ENCODE results near the gene CYP8B1.

CYP8B1 gene

GRCh38 chr3:42865256-42865655 lies 10.4 kb downstream of the CYP8B1 start:
- no peaks in the 10 kb centered on the region for H3K36me3 Mint-ChIP-seq (ENCODE audit: low read depth)
- TF ChIP-seq, protein P1, sequence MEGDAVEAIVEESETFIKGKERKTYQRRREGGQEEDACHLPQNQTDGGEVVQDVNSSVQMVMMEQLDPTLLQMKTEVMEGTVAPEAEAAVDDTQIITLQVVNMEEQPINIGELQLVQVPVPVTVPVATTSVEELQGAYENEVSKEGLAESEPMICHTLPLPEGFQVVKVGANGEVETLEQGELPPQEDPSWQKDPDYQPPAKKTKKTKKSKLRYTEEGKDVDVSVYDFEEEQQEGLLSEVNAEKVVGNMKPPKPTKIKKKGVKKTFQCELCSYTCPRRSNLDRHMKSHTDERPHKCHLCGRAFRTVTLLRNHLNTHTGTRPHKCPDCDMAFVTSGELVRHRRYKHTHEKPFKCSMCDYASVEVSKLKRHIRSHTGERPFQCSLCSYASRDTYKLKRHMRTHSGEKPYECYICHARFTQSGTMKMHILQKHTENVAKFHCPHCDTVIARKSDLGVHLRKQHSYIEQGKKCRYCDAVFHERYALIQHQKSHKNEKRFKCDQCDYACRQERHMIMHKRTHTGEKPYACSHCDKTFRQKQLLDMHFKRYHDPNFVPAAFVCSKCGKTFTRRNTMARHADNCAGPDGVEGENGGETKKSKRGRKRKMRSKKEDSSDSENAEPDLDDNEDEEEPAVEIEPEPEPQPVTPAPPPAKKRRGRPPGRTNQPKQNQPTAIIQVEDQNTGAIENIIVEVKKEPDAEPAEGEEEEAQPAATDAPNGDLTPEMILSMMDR (IDR thresholded peaks at IDR 0.05) = no peak
- no peak for DNase-seq
- H3K27me3 Mint-ChIP-seq (ENCODE audit: low read depth, poor library complexity) = peaks cover 24% of the 10 kb centered on the region
- no peak overlapping the region for H3K4me3 Mint-ChIP-seq
- H3K4me1 Mint-ChIP-seq = no peaks in the 10 kb centered on the region
- H3K9me3 Mint-ChIP-seq = peaks cover 23% of the 10 kb centered on the region
- H3K27ac Mint-ChIP-seq = no peak overlapping the region

DNA sequence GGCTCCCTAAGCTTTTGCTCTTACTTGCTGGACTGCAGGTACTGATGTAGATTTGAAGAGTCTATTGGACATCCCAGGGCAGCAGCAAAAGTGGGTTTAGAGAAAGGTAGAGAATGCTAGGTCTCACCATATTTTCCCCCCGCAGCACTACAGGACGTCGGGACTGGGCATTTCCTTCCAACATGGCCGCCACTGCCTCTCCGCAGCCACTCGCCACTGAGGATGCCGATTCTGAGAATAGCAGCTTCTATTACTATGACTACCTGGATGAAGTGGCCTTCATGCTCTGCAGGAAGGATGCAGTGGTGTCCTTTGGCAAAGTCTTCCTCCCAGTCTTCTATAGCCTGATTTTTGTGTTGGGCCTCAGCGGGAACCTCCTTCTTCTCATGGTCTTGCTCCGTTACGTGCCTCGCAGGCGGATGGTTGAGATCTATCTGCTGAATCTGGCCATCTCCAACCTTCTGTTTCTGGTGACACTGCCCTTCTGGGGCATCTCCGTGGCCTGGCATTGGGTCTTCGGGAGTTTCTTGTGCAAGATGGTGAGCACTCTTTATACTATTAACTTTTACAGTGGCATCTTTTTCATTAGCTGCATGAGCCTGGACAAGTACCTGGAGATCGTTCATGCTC lies 11.2 kb downstream of the CYP8B1 start:
- Mint-ChIP-seq H3K27ac (no peak overlapping the region), H3K27me3 (ENCODE audit: low read depth, poor library complexity) (peaks cover 24% of the 10 kb centered on the region), H3K4me3 (no peak overlapping the region), H3K9me3 (peaks cover 32% of the 10 kb centered on the region), H3K4me1 (no peaks in the 10 kb centered on the region), H3K36me3 (ENCODE audit: low read depth) (no peaks in the 10 kb centered on the region)
- TF ChIP-seq, protein P1 (IDR thresholded peaks at IDR 0.05) = no peak
- no peak for DNase-seq

DNA sequence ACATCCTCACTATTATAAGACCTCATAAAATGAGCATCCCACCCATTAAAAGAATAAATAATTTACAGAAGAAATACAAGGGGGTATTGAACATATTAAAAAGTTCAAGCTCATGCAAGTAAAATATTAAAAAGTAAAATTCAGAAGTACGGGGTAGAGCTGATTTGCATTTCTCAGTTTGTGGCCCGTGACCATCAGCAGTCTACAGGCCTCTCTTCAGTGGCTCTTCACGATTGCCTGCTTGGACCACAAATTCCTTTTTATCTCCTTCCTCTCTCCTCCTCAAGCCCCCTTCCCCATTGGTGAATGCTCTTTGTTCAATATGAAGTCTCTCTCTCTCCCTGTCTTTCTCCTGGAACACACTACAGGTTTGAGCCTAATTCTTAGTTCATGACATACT lies 19.1 kb downstream of the CYP8B1 start:
- TF ChIP-seq, protein P1 (IDR thresholded peaks at IDR 0.05) = no peak
- H3K4me3 Mint-ChIP-seq = no peak overlapping the region

DNA sequence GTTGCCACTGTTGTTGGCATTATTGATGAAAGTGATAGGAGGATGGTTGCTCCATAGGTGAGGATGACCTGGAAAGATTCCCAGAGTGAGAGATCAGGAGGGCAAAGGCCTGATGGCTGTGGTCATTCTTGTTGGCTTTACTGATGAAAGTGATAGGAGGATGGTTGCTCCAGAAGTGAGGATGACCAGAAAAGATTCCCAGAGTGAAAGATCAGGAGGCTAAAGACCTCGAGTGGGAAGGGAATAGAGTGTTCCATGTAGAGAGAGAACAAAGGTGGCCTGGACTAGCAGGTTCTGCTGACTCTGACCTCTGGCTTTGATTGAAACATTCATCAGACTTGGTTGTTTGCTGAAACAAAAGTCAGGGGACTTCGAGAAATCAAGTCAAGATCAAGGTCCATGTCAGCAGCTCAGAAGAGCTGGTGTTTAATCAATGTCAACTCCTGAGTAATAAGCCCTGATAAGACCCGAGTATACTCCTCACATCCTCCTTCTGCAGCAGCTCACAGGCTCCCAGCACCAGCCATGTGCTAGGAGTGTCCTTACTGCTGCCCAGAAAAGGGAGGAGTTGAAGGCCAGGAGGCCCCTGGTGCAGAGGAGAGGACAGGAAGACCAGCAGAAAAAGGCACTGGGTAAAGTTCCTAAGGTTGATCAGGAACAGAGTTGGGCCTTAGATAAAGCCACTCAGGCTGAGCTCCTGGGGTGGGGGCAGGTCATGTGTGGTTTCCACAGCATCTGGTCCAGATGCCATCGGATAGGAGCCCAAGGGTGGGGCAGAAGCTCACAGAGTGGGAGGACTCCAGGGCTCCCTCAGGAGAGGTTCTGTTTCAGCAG lies 19.9 kb downstream of the CYP8B1 start:
- Mint-ChIP-seq H3K9me3 (peaks cover 28% of the 10 kb centered on the region), H3K36me3 (ENCODE audit: low read depth) (no peaks in the 10 kb centered on the region), H3K27me3 (ENCODE audit: low read depth, poor library complexity) (peaks cover 23% of the 10 kb centered on the region), H3K4me3 (no peak overlapping the region), H3K4me1 (peaks cover 37% of the 10 kb centered on the region), H3K27ac (no peak overlapping the region)
- TF ChIP-seq, protein P1 (IDR thresholded peaks at IDR 0.05) = no peak
- DNase-seq = no peak

More for the DNA sequence above, 19.1 kb downstream of the CYP8B1 start:
- Mint-ChIP-seq H3K36me3 (ENCODE audit: low read depth) (no peaks in the 10 kb centered on the region), H3K9me3 (peaks cover 35% of the 10 kb centered on the region), H3K4me1 (peaks cover 37% of the 10 kb centered on the region), H3K27me3 (ENCODE audit: low read depth, poor library complexity) (peaks cover 19% of the 10 kb centered on the region), H3K27ac (no peak overlapping the region)
- no peak for DNase-seq

GRCh38 chr3:42855219-42855546 lies 20.5 kb downstream of the CYP8B1 start:
- peaks cover 37% of the 10 kb centered on the region for H3K4me1 Mint-ChIP-seq
- H3K9me3 Mint-ChIP-seq = peaks cover 22% of the 10 kb centered on the region
- TF ChIP-seq, protein P1 (IDR thresholded peaks at IDR 0.05) = no peak
- DNase-seq = no peak
- no peaks in the 10 kb centered on the region for H3K36me3 Mint-ChIP-seq (ENCODE audit: low read depth)
- H3K27ac Mint-ChIP-seq = no peak overlapping the region
- H3K27me3 Mint-ChIP-seq (ENCODE audit: low read depth, poor library complexity) = peaks cover 20% of the 10 kb centered on the region
- H3K4me3 Mint-ChIP-seq = no peak overlapping the region

All from nephron progenitor cell (in vitro differentiated cells).